ENCODE results near the gene EPM2AIP1. TPM values are rescaled to one million over a fixed set of nuclear protein-coding genes. Genes with fewer than 3 reads are reported as not detected.
A peak's percentile ranks its signal among the peaks of the same experiment; 100 is the strongest.
"Not testable (repeated sequence)": the region's sequence is repeated elsewhere in the genome, so short reads cannot be mapped to it uniquely, and the experiment has no call there.

EPM2AIP1 gene
- polyA plus RNA-seq, 1 experiment, result 15.3 TPM

- DNase-seq (ENCODE audit: low read depth, low spot score), result no peak
- no peaks in the 10 kb centered on the region for H3K9me3 ChIP-seq (ENCODE audit: control insufficient read depth, insufficient read depth, low read length)
- CTCF ChIA-PET, result interaction anchor here (0.6 to 7.1 kb wide), 4 partner anchors 11 to 101 kb away, joined by 3 to 49 read pairs (median 3); no protein-coding TSS in a partner anchor
- TF ChIP-seq, protein P1, sequence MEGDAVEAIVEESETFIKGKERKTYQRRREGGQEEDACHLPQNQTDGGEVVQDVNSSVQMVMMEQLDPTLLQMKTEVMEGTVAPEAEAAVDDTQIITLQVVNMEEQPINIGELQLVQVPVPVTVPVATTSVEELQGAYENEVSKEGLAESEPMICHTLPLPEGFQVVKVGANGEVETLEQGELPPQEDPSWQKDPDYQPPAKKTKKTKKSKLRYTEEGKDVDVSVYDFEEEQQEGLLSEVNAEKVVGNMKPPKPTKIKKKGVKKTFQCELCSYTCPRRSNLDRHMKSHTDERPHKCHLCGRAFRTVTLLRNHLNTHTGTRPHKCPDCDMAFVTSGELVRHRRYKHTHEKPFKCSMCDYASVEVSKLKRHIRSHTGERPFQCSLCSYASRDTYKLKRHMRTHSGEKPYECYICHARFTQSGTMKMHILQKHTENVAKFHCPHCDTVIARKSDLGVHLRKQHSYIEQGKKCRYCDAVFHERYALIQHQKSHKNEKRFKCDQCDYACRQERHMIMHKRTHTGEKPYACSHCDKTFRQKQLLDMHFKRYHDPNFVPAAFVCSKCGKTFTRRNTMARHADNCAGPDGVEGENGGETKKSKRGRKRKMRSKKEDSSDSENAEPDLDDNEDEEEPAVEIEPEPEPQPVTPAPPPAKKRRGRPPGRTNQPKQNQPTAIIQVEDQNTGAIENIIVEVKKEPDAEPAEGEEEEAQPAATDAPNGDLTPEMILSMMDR (IDR thresholded peaks at IDR 0.05; ENCODE audit: low read depth, low read length), result no peak
- no peaks in the 10 kb centered on the region for H3K27me3 ChIP-seq (ENCODE audit: control insufficient read depth, insufficient read depth, low read length)
- H3K4me3 ChIP-seq (ENCODE audit: low read depth, low read length), result no peak overlapping the region
- POLR2A ChIA-PET, result no interaction called here
- H3K27ac ChIP-seq (ENCODE audit: low read depth, low read length), result peak overlapping the region; percentile 73
These were observed 23.1 kb downstream of the EPM2AIP1 start for GRCh38 chr3:36969540-36970432.

DNA sequence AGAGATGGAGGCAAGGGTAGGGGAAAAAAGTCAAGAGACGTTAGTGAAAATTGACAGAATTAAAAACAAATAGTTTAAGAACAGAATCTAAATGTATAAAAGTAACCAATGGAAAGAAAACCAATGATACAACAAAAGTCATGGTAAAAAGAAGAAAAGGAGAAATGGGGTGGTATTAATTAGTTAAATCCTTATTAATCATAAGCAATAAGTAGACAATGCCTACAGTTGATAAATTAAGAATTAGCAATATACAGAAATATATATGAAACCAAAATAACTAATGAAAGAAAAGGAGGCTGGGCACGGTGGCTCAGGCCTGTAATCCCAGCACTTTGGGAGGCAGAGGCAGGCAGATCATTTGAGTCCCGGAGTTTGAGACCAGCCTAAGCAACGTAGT is 23.8 kb downstream of the EPM2AIP1 start:
- POLR2A ChIA-PET, result no interaction called here
- H3K4me3 ChIP-seq (ENCODE audit: low read depth, low read length), result no peak overlapping the region
- CTCF ChIA-PET, result interaction anchor here (0.6 to 7.1 kb wide), 3 partner anchors 10 to 100 kb away, joined by 3 to 49 read pairs (median 3); no protein-coding TSS in a partner anchor
- H3K9me3 ChIP-seq (ENCODE audit: control insufficient read depth, insufficient read depth, low read length), result no peaks in the 10 kb centered on the region
- no peaks in the 10 kb centered on the region for H3K27me3 ChIP-seq (ENCODE audit: control insufficient read depth, insufficient read depth, low read length)
- no peak overlapping the region for H3K27ac ChIP-seq (ENCODE audit: low read depth, low read length)
- DNase-seq (ENCODE audit: low read depth, low spot score), result no peak
- TF ChIP-seq, protein P1 (IDR thresholded peaks at IDR 0.05; ENCODE audit: low read depth, low read length), result no peak

DNA sequence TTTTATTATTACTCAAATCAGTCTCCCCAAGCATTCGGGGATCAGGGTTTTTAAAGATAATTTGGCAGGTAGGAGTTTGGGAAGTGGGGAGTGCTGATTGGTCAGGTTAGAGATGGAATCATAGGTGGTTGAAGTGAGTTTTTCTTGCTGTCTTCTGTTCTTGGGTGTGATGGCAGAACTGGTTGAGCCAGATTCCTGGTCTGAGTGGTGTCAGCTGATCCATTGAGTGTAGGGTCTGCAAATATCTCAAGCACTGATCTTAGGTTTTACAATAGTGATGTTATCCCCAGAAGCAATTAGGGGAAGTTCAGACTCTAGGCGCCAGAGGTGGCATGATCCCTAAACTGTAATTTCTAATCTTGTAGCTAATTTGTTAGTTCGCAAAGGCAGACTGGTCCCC is 27.5 kb downstream of the EPM2AIP1 start:
- no peaks in the 10 kb centered on the region for H3K9me3 ChIP-seq (ENCODE audit: control insufficient read depth, insufficient read depth, low read length)
- no peaks in the 10 kb centered on the region for H3K27me3 ChIP-seq (ENCODE audit: control insufficient read depth, insufficient read depth, low read length)
- no peak overlapping the region for H3K27ac ChIP-seq (ENCODE audit: low read depth, low read length)
- no peak overlapping the region for H3K4me3 ChIP-seq (ENCODE audit: low read depth, low read length)
- ChIA-PET POLR2A (no interaction called here), CTCF (no interaction called here)
- DNase-seq (ENCODE audit: low read depth, low spot score), result no peak
- TF ChIP-seq, protein P1 (IDR thresholded peaks at IDR 0.05; ENCODE audit: low read depth, low read length), result no peak

- ChIA-PET CTCF (interaction anchor here (0.6 kb wide), 1 partner anchor 96 kb away, joined by 4 read pairs; no protein-coding TSS in a partner anchor), POLR2A (no interaction called here)
- no peaks in the 10 kb centered on the region for H3K27me3 ChIP-seq (ENCODE audit: control insufficient read depth, insufficient read depth, low read length)
- H3K9me3 ChIP-seq (ENCODE audit: control insufficient read depth, insufficient read depth, low read length), result no peaks in the 10 kb centered on the region
- H3K4me3 ChIP-seq (ENCODE audit: low read depth, low read length), result no peak overlapping the region
- TF ChIP-seq, protein P1 (IDR thresholded peaks at IDR 0.05; ENCODE audit: low read depth, low read length), result no peak
- H3K27ac ChIP-seq (ENCODE audit: low read depth, low read length), result no peak overlapping the region
- DNase-seq (ENCODE audit: low read depth, low spot score), result no peak
These were observed 28.1 kb downstream of the EPM2AIP1 start for GRCh38 chr3:36964817-36965216.

DNA sequence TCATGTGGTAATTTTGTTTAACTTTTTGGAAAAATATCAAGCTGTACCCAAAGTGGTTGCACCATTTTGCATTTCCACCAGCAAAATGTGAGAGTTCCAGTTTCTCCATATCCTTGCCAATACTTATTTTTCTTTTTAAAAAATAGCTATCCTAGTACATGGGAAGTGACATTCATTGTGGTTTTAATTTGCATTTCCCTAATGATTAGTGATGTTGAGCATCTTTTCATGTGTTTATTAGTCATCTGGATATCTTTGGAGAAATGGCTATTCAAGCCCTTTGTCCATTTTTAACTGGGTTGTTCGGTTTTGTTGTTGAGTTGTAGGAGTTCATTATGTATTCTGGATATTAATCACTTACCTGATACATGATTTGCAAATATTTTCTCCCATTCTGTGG is 28.6 kb downstream of the EPM2AIP1 start:
- no peak for DNase-seq (ENCODE audit: low read depth, low spot score)
- Histone ChIP-seq H3K27ac (ENCODE audit: low read depth, low read length) (no peak overlapping the region), H3K9me3 (ENCODE audit: control insufficient read depth, insufficient read depth, low read length) (no peaks in the 10 kb centered on the region), H3K27me3 (ENCODE audit: control insufficient read depth, insufficient read depth, low read length) (no peaks in the 10 kb centered on the region), H3K4me3 (ENCODE audit: low read depth, low read length) (no peak overlapping the region)
- ChIA-PET CTCF (interaction anchor here (0.6 kb wide), 1 partner anchor 96 kb away, joined by 4 read pairs; no protein-coding TSS in a partner anchor), POLR2A (no interaction called here)
- TF ChIP-seq, protein P1 (IDR thresholded peaks at IDR 0.05; ENCODE audit: low read depth, low read length), result no peak

GRCh38 chr3:36963008-36963407 is 29.9 kb downstream of the EPM2AIP1 start:
- H3K4me3 ChIP-seq (ENCODE audit: low read depth, low read length); H3K27ac ChIP-seq (ENCODE audit: low read depth, low read length); H3K9me3 ChIP-seq (ENCODE audit: control insufficient read depth, insufficient read depth, low read length); POLR2A ChIA-PET; DNase-seq (ENCODE audit: low read depth, low spot score); H3K27me3 ChIP-seq (ENCODE audit: control insufficient read depth, insufficient read depth, low read length): not testable (repeated sequence)
- CTCF ChIA-PET, result interaction anchor here (0.7 kb wide), 1 partner anchor 10 kb away, joined by 3 read pairs; no protein-coding TSS in a partner anchor
